HL-60 (cell line): ENCODE data around the gene OR56A5.

Experiments
- CTCF ChIP-seq: IDR thresholded peaks from one replicate; pipeline ENCODE4 v1.5.1; 2011; ENCODE audit warnings: low read length, control low read depth, inconsistent platforms; ENCODE audit not compliant: insufficient read depth
- POLR2AphosphoS5 ChIP-seq: IDR thresholded peaks from 2 replicates; pipeline ENCODE4 v1.6.1; 2012; ENCODE audit warnings: low read depth

- TF ChIP-seq POLR2AphosphoS5 (no peak), CTCF (no peak)
Measured at GRCh38 chr11:5940748-5941147, 27.5 kb downstream of the OR56A5 start.
